K562 (cell line): ENCODE measurements around the gene ARSK. TPM values are rescaled to one million over a fixed set of nuclear protein-coding genes. Genes with fewer than 3 reads are reported as not detected.

Experiments used
- ATAC-seq: fragments of 200-7000 bp; cut with Tn5 transposase; 3 replicates; pipeline ENCODE4 v1.9.1; 2020; ENCODE audit warnings: moderate library complexity
- BruUV-seq: library from RNA; stranded (reverse); fragments of 400-500 nt; replicated peaks from 2 replicates; lab custom pipeline; 2021; lab: Mats Ljungman, UMichigan
- CTCF ChIA-PET: fragments of 300-600 bp; formaldehyde crosslinking; extraction: SDS; loops from one replicate; lab custom pipeline; 2021; ENCODE audit warnings: low intra/inter-chr PET ratio; lab: Yijun Ruan, JAX
- POLR2A ChIA-PET: fragments of 300-600, 350-650 bp; sonication (Branson Sonifier 250); formaldehyde crosslinking; extraction: SDS; loops from one replicate; lab custom pipeline; 2021; ENCODE audit warnings: antibody characterized with exemption, inconsistent platforms; lab: Yijun Ruan, JAX
- DNase-seq, 4 experiments: peaks; one replicate each; pipeline versions ENCODE4 v3.0.0 to v3.0.0-alpha.2; 2011 to 2018; ENCODE audit warnings: low spot score in 3 of 4, mixed read lengths in 3 of 4; ENCODE audit errors: extremely low read depth in 1 of 4
- FAIRE-seq: peaks from 2 replicates; lab custom pipeline; 2011; peaks lifted over from hg19 to GRCh38; lab: Jason Lieb, UNC
- H2AFZ ChIP-seq: 2 replicates; pipeline ENCODE4 v1.6.0; 2011; ENCODE audit warnings: low read depth, low read length, control low read depth, inconsistent platforms
- H3K27ac ChIP-seq: fragments of 200-600 bp; 3 replicates; pipeline ENCODE4 v1.8.0; 2011; ENCODE audit warnings: low read depth, mild to moderate bottlenecking, control low read depth, inconsistent platforms, low read length, moderate library complexity, mixed read lengths; ENCODE audit errors: extremely low read depth
- H3K27me3 ChIP-seq, 2 experiments: fragments of 300-600 bp in 1 of 2; 2 replicates in 1 of 2; 3 replicates in 1 of 2; pipeline versions ENCODE4 v1.6.0 to v1.8.0; 2011; ENCODE audit warnings: inconsistent platforms in 2 of 2, low read length in 2 of 2, mild to moderate bottlenecking in 1 of 2, mixed read lengths in 1 of 2, moderate library complexity in 1 of 2; ENCODE audit not compliant: control insufficient read depth in 2 of 2, insufficient read depth in 2 of 2
- H3K36me3 ChIP-seq: fragments of 300-600 bp; 3 replicates; pipeline ENCODE4 v1.8.0; 2011; ENCODE audit warnings: mild to moderate bottlenecking, low read length, inconsistent platforms; ENCODE audit not compliant: control insufficient read depth, insufficient read depth
- H3K4me1 ChIP-seq, 2 experiments: fragments of 200-600 bp in 1 of 2; replicated peaks in 1 of 2; 2 replicates in 1 of 2; 3 replicates in 1 of 2; pipeline versions ENCODE4 v1.5.1 to v1.8.0; 2011; ENCODE audit warnings: inconsistent platforms in 2 of 2, low read length in 2 of 2, mild to moderate bottlenecking in 1 of 2, mixed read lengths in 1 of 2, moderate library complexity in 1 of 2; ENCODE audit not compliant: control insufficient read depth in 2 of 2, insufficient read depth in 2 of 2
- H3K4me2 ChIP-seq: 2 replicates; pipeline ENCODE4 v1.6.1; 2011; ENCODE audit warnings: low read length, control low read depth, inconsistent platforms, mixed read lengths; ENCODE audit not compliant: insufficient read depth
- H3K4me3 ChIP-seq: fragments of 200-600 bp; sonication (generic), shearing (Covaris generic); 2 replicates; pipeline ENCODE4 v1.5.1; 2016; ENCODE audit warnings: control low read depth, inconsistent platforms
- H3K79me2 ChIP-seq: fragments of 200-600 bp; 3 replicates; pipeline ENCODE4 v1.8.0; 2011; ENCODE audit warnings: low read length, inconsistent platforms; ENCODE audit not compliant: control insufficient read depth, insufficient read depth
- H3K9ac ChIP-seq, 2 experiments: 2 replicates each; pipeline versions ENCODE4 v1.6.0 to v1.6.1; 2011; ENCODE audit warnings: low read depth in 2 of 2, low read length in 2 of 2, control low read depth in 1 of 2, inconsistent platforms in 1 of 2, mild to moderate bottlenecking in 1 of 2, mixed read lengths in 1 of 2; ENCODE audit not compliant: insufficient read depth in 1 of 2
- H3K9me1 ChIP-seq: one replicate; pipeline ENCODE4 v1.6.0; 2011; ENCODE audit warnings: inconsistent platforms, mild to moderate bottlenecking, low read length, moderate library complexity; ENCODE audit not compliant: control insufficient read depth, insufficient read depth
- H3K9me3 ChIP-seq: replicated peaks from 2 replicates; pipeline ENCODE4 v1.5.1; 2011; ENCODE audit warnings: low read depth, low read length, inconsistent platforms; ENCODE audit not compliant: control insufficient read depth, insufficient read depth
- H4K20me1 ChIP-seq: replicated peaks from 2 replicates; pipeline ENCODE4 v1.6.1; 2011; ENCODE audit warnings: low read length, inconsistent platforms, mixed read lengths; ENCODE audit not compliant: control insufficient read depth, insufficient read depth
- BRF2 ChIP-seq: IDR thresholded peaks from 3 replicates; pipeline ENCODE4 v1.6.1; 2011; ENCODE audit warnings: borderline replicate concordance, mild to moderate bottlenecking; ENCODE audit not compliant: insufficient read length, insufficient read depth
- CCAR2 ChIP-seq: fragments of 200-400 bp; formaldehyde crosslinking; IDR thresholded peaks from 2 replicates; pipeline ENCODE4 v1.6.1; 2017; ENCODE audit warnings: mild to moderate bottlenecking, low read depth, low read length
- CHCHD3 ChIP-seq: fragments of 250-450 bp; sonication (Bioruptor Pico); IDR thresholded peaks from 2 replicates; pipeline ENCODE4 v2.1.2; 2022; ENCODE audit warnings: mild to moderate bottlenecking
- HNRNPH1 ChIP-seq: fragments of 200-400 bp; formaldehyde crosslinking; optimal IDR thresholded peaks from 2 replicates; pipeline ENCODE3; 2017; ENCODE audit warnings: low read depth, mild to moderate bottlenecking, low read length, moderate library complexity
- MAZ ChIP-seq, 2 experiments: fragments of 450-650 bp in 1 of 2; sonication (generic) in 1 of 2; formaldehyde crosslinking; IDR thresholded peaks in 1 of 2; conservative IDR thresholded peaks in 1 of 2; 2 replicates each; pipeline versions ENCODE4 v1.4.0 to v1.5.0; 2020; ENCODE audit warnings: mild to moderate bottlenecking in 1 of 2, missing genetic modification reagents in 1 of 2
- MCM7 ChIP-seq, 2 experiments: fragments of 450-650 bp; IDR thresholded peaks; 2 replicates each; pipeline ENCODE4 v1.6.1; 2016 to 2018
- MTA3 ChIP-seq: fragments of 450-650 bp; formaldehyde crosslinking; IDR thresholded peaks from 2 replicates; pipeline ENCODE4 v1.6.1; 2017; ENCODE audit warnings: mild to moderate bottlenecking, borderline replicate concordance
- NEUROD1 ChIP-seq: fragments of 150-350 bp; IDR thresholded peaks from 2 replicates; pipeline ENCODE4 v1.6.1; 2014; ENCODE audit warnings: borderline replicate concordance, low read length, low read depth; ENCODE audit not compliant: partially characterized antibody
- PHB2 ChIP-seq: fragments of 450-650 bp; IDR thresholded peaks from 2 replicates; pipeline ENCODE4 v1.6.1; 2017; ENCODE audit warnings: low read depth
- SNRNP70 ChIP-seq: fragments of 200-400 bp; formaldehyde crosslinking; optimal IDR thresholded peaks from 2 replicates; pipeline ENCODE3; 2017; ENCODE audit warnings: low read depth, low read length
- ZNF75A ChIP-seq: fragments of 450-650 bp; formaldehyde crosslinking; IDR thresholded peaks from 2 replicates; pipeline ENCODE4 v1.4.0; 2020; ENCODE audit warnings: mild to moderate bottlenecking
- ZNF830 ChIP-seq: fragments of 250-450 bp; sonication (Bioruptor Pico); IDR thresholded peaks from 2 replicates; pipeline ENCODE4 v1.5.0; 2021; ENCODE audit warnings: mild to moderate bottlenecking
- WGBS: fragments of 100-300 bp; shearing (Covaris generic); methylation state at CpG from one replicate; pipeline ENCODE4 v1.1.6; 2016; ENCODE audit warnings: low coverage, mixed read lengths; ENCODE audit not compliant: insufficient coverage; ENCODE audit errors: missing lambda C conversion rate; 5-methylcytosine and 5-hydroxymethylcytosine counted together
- in situ Hi-C: fragments of 300-500 bp; cut with MboI; formaldehyde crosslinking; loops from 4 replicates; pipeline ENCODE4 v1.15.0; 2018; ENCODE audit warnings: inconsistent platforms, mixed read lengths
- intact Hi-C: fragments of 100-400 bp; cut with micrococcal nuclease; formaldehyde crosslinking; loops from 2 replicates; pipeline ENCODE4 v1.14.2; 2022
- polyA plus RNA-seq, 8 experiments: library from polyadenylated mRNA; depleted of rRNA in 4 of 8; stranded (reverse) in 5 of 8; unstranded in 3 of 8; fragments of >200 nt; fragmentation: Nextera tagmentation in 2 of 8; fragmentation: Illumina TruSeq in 1 of 8; extraction: Ambion mirVana in 2 of 8; extraction: Trizol in 1 of 8; gene quantifications; 2 replicates each; pipeline versions ENCODE4 v1.2.1 to v1.2.3, GENCODE V29; 2011 to 2014; ENCODE audit warnings: inconsistent platforms in 1 of 8, missing spikeins in 1 of 8
- total RNA-seq, 7 experiments: library from RNA; depleted of rRNA in 6 of 7; stranded (reverse); fragments of >200 nt in 6 of 7; fragmentation: Illumina TruSeq in 2 of 7; extraction: Trizol in 2 of 7; gene quantifications; 2 replicates each; pipeline versions ENCODE4 v1.2.1 to v1.2.3, GENCODE V29; 2011 to 2021; ENCODE audit warnings: low replicate concordance in 1 of 7
- TF ChIP-seq, protein P1 (sequence below): sonication (generic); IDR thresholded peaks from 2 replicates; pipeline ENCODE4 v1.6.1; 2016

The ARSK gene
- total and polyA plus RNA-seq, 9 of the 15 experiments (the other 6 are each of a cell fraction or from before 2014, with no cell fraction given), result 2.7 to 9.4 (median 7.1) TPM

DNA sequence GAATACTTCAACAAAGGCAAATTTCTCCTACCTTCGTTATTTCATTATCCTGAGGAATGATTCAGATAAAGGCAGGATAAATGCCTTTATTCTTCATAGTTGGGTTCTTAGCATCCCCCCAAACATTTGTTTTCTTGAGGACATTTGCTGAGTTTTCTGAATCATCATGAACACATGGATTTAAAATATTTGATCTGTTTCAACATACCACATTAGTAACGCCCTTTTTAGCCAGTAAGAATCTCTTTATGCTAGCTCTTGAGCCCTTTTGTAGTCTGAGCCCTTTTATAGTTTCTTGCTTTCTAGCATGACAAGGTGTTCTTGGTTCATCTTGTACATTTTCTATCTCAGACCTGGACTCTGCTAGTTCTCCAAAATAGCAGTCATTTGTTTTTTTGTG is 28.0 kb upstream of the ARSK start:
- DNase-seq, result no peak
- Histone ChIP-seq H3K27ac (no peak overlapping the region), H3K9me3 (no peaks in the 10 kb centered on the region), H3K27me3 (no peaks in the 10 kb centered on the region), H3K9ac (no peak overlapping the region), H3K36me3 (peaks cover 71% of the 10 kb centered on the region), H2AFZ (no peak overlapping the region), H3K4me3 (no peak overlapping the region), H4K20me1 (no peaks in the 10 kb centered on the region), H3K4me2 (no peak overlapping the region), H3K9me1 (no peaks in the 10 kb centered on the region), H3K4me1 (no peaks in the 10 kb centered on the region), H3K79me2 (no peaks in the 10 kb centered on the region)
- in situ Hi-C loops, result no loop called here
- ATAC-seq, result no peak
- CTCF ChIA-PET, result no interaction called here
- TF ChIP-seq, protein P1, sequence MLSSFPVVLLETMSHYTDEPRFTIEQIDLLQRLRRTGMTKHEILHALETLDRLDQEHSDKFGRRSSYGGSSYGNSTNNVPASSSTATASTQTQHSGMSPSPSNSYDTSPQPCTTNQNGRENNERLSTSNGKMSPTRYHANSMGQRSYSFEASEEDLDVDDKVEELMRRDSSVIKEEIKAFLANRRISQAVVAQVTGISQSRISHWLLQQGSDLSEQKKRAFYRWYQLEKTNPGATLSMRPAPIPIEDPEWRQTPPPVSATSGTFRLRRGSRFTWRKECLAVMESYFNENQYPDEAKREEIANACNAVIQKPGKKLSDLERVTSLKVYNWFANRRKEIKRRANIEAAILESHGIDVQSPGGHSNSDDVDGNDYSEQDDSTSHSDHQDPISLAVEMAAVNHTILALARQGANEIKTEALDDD, result no peak
- TF ChIP-seq MAZ (CRISPR knock-in tag; conservative IDR thresholded peaks at IDR 0.05 in 1 of 2, IDR thresholded peaks at IDR 0.05 in 1 of 2) (no peak), NEUROD1 (no peak), MCM7 (IDR thresholded peaks at IDR 0.05) (no peak), HNRNPH1 (no peak)
- no peak for FAIRE-seq
- WGBS, result 83% methylated on average over 2 of the region's 2 CpGs
- POLR2A ChIA-PET, result no interaction called here
- no TSS peak for BruUV-seq
- intact Hi-C loops, result no loop called here

GRCh38 chr5:95528565-95528964 is 26.3 kb upstream of the ARSK start:
- H2AFZ ChIP-seq, result no peak overlapping the region
- in situ Hi-C loops (no loop called here), intact Hi-C loops (no loop called here)
- no peak overlapping the region for H3K9ac ChIP-seq
- no peaks in the 10 kb centered on the region for H4K20me1 ChIP-seq
- H3K79me2 ChIP-seq, result no peaks in the 10 kb centered on the region
- DNase-seq (no peak), ATAC-seq (no peak), FAIRE-seq (no peak)
- POLR2A ChIA-PET, result no interaction called here
- H3K4me1 ChIP-seq, result no peaks in the 10 kb centered on the region
- no peak for TF ChIP-seq PHB2
- TF ChIP-seq CCAR2, result no peak
- TF ChIP-seq MTA3, result no peak
- TF ChIP-seq ZNF830 (CRISPR knock-in tag), result no peak
- no peak for TF ChIP-seq ZNF75A
- no peak for TF ChIP-seq BRF2
- no peak for TF ChIP-seq SNRNP70
- no peak for TF ChIP-seq CHCHD3 (CRISPR knock-in tag)
- peaks cover 72% of the 10 kb centered on the region for H3K36me3 ChIP-seq
- H3K9me1 ChIP-seq, result no peaks in the 10 kb centered on the region
- H3K27me3 ChIP-seq, result no peaks in the 10 kb centered on the region
- CTCF ChIA-PET, result no interaction called here
- no peak overlapping the region for H3K4me3 ChIP-seq
- H3K4me2 ChIP-seq, result no peak overlapping the region
- BruUV-seq, result no TSS peak
- H3K27ac ChIP-seq, result no peak overlapping the region
- no peaks in the 10 kb centered on the region for H3K9me3 ChIP-seq
